ENCODE data around the gene HK1. TPM values are rescaled to one million over a fixed set of nuclear protein-coding genes. Genes with fewer than 3 reads are reported as not detected.

Gene HK1
- total RNA-seq, 1 donor from 2014 or later = 128 TPM

GRCh38 chr10:69382382-69383117 is 104.3 kb downstream of the HK1 start:
- Histone ChIP-seq H3K4me3 (no peak overlapping the region), H3K27ac (peak overlapping the region; percentile 49 to 60), H3K36me3 (peaks cover 72 to 90% of the 10 kb centered on the region in 2 donors), H3K9me3 (no peaks in the 10 kb centered on the region), H3K27me3 (no peaks in the 10 kb centered on the region), H3K4me1 (peaks cover 0 to 11% of the 10 kb centered on the region in 2 donors)
- intact Hi-C loops (cut with DNase I) = no loop called here
- DNase-seq (ENCODE audit: low spot score in 2 of 2) = no peak
- TF ChIP-seq CTCF (IDR thresholded peaks at IDR 0.05) = no peak

- Histone ChIP-seq H3K27me3 (no peaks in the 10 kb centered on the region), H3K4me3 (no peak overlapping the region), H3K9me3 (no peaks in the 10 kb centered on the region), H3K27ac (peak overlapping the region in 1 of 2 donors; percentile 49), H3K36me3 (peaks cover 71 to 94% of the 10 kb centered on the region in 2 donors), H3K4me1 (peaks cover 0 to 2% of the 10 kb centered on the region in 2 donors)
- no peak for TF ChIP-seq CTCF (IDR thresholded peaks at IDR 0.05)
- intact Hi-C loops (cut with DNase I) = no loop called here
- no peak for DNase-seq (ENCODE audit: low spot score in 2 of 2)
Observed at GRCh38 chr10:69383558-69383957, 105.3 kb downstream of the HK1 start.

GRCh38 chr10:69384320-69384719 is 106.0 kb downstream of the HK1 start:
- H3K9me3 ChIP-seq = no peaks in the 10 kb centered on the region
- TF ChIP-seq CTCF (IDR thresholded peaks at IDR 0.05) = no peak
- H3K36me3 ChIP-seq = peaks cover 75 to 94% of the 10 kb centered on the region in 2 donors
- DNase-seq (ENCODE audit: low spot score in 2 of 2) = no peak
- intact Hi-C loops (cut with DNase I) = no loop called here
- peaks cover 0 to 2% of the 10 kb centered on the region in 2 donors for H3K4me1 ChIP-seq
- H3K27ac ChIP-seq = no peak overlapping the region
- H3K27me3 ChIP-seq = no peaks in the 10 kb centered on the region
- no peak overlapping the region for H3K4me3 ChIP-seq

- no peaks in the 10 kb centered on the region for H3K27me3 ChIP-seq
- DNase-seq (ENCODE audit: low spot score in 2 of 2) = no peak
- intact Hi-C loops (cut with DNase I) = no loop called here
- no peak for TF ChIP-seq CTCF (IDR thresholded peaks at IDR 0.05)
- H3K4me1 ChIP-seq = peaks cover 0 to 11% of the 10 kb centered on the region in 2 donors
- H3K4me3 ChIP-seq = no peak overlapping the region
- peak overlapping the region in 1 of 2 donors; percentile 33 for H3K27ac ChIP-seq
- H3K36me3 ChIP-seq = peaks cover 67 to 90% of the 10 kb centered on the region in 2 donors
- no peaks in the 10 kb centered on the region for H3K9me3 ChIP-seq
Observed at GRCh38 chr10:69385454-69386350, 107.4 kb downstream of the HK1 start.

GRCh38 chr10:69387500-69387899 is 109.2 kb downstream of the HK1 start:
- Histone ChIP-seq H3K27me3 (no peaks in the 10 kb centered on the region), H3K4me3 (no peak overlapping the region), H3K9me3 (no peaks in the 10 kb centered on the region), H3K4me1 (peaks cover 0 to 20% of the 10 kb centered on the region in 2 donors), H3K27ac (no peak overlapping the region), H3K36me3 (peaks cover 65 to 87% of the 10 kb centered on the region in 2 donors)
- no peak for TF ChIP-seq CTCF (IDR thresholded peaks at IDR 0.05)
- intact Hi-C loops (cut with DNase I) = no loop called here
- no peak for DNase-seq (ENCODE audit: low spot score in 2 of 2)
